HEK293T (cell line): ENCODE data around the gene DLG2.

Source experiments
- ARNT ChIP-seq: fragments of 450-650 bp; IDR thresholded peaks from 2 replicates; pipeline ENCODE4 v1.6.1; 2017; ENCODE audit warnings: mild to moderate bottlenecking
- BHLHE40 ChIP-seq: fragments of 450-650 bp; IDR thresholded peaks from 2 replicates; pipeline ENCODE4 v1.6.1; 2016; ENCODE audit warnings: mild to moderate bottlenecking, moderate library complexity, borderline replicate concordance
- ELF4 ChIP-seq: fragments of 450-650 bp; IDR thresholded peaks from 2 replicates; pipeline ENCODE4 v1.6.1; 2017; ENCODE audit warnings: antibody characterized with exemption
- FOXA1 ChIP-seq: fragments of 450-650 bp; IDR thresholded peaks from 2 replicates; pipeline ENCODE4 v1.6.1; 2016; ENCODE audit warnings: mild to moderate bottlenecking
- FOXM1 ChIP-seq: fragments of 450-650 bp; IDR thresholded peaks from 2 replicates; pipeline ENCODE4 v1.6.1; 2017; ENCODE audit warnings: mild to moderate bottlenecking, borderline replicate concordance
- LEF1 ChIP-seq: fragments of 450-650 bp; IDR thresholded peaks from 2 replicates; pipeline ENCODE4 v1.6.1; 2017; ENCODE audit warnings: mild to moderate bottlenecking, borderline replicate concordance
- SP1 ChIP-seq: fragments of 450-650 bp; IDR thresholded peaks from 2 replicates; pipeline ENCODE4 v1.6.1; 2017
- SUZ12 ChIP-seq: fragments of 450-650 bp; IDR thresholded peaks from 2 replicates; pipeline ENCODE4 v1.6.1; 2016; ENCODE audit warnings: mild to moderate bottlenecking
- TARDBP ChIP-seq: fragments of 450-650 bp; IDR thresholded peaks from 2 replicates; pipeline ENCODE4 v1.6.1; 2016
- ZNF384 ChIP-seq: fragments of 450-650 bp; IDR thresholded peaks from 2 replicates; pipeline ENCODE4 v1.6.1; 2016

DNA sequence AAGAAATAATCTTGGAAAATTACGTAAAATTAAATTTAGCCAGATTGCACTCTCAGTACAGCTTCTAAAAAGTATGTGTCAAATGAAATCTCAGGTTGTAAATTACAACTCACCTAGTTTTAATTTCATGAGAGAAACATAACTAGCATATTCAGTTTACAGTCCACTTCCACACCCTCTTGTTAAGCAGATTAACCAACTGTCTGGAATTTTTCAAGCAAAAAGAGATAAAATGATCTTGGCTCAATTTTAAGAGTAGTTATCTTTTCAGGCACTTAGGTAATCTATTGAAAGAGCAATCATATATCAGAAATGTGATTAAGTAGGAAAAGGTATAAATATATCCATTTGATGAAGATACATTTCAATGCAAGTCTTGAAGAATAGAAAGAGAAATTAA is 1412.6 kb downstream of the DLG2 start:
- no peak for TF ChIP-seq FOXM1
- no peak for TF ChIP-seq BHLHE40
- no peak for TF ChIP-seq SUZ12
- no peak for TF ChIP-seq ELF4
- no peak for TF ChIP-seq SP1
- no peak for TF ChIP-seq LEF1
- no peak for TF ChIP-seq ZNF384
- no peak for TF ChIP-seq FOXA1
- no peak for TF ChIP-seq TARDBP
- no peak for TF ChIP-seq ARNT
